HG02973 (cell line): ENCODE results near the gene RPS2.
"Not testable (repeated sequence)": the region's sequence is repeated elsewhere in the genome, so short reads cannot be mapped to it uniquely, and the experiment has no call there.

Experiments used
- ATAC-seq: cut with Tn5 transposase; IDR thresholded peaks from one replicate; pipeline ENCODE4 v1.9.1; 2021; ENCODE audit warnings: moderate library complexity; ENCODE audit not compliant: unreplicated experiment

The RPS2 gene

DNA sequence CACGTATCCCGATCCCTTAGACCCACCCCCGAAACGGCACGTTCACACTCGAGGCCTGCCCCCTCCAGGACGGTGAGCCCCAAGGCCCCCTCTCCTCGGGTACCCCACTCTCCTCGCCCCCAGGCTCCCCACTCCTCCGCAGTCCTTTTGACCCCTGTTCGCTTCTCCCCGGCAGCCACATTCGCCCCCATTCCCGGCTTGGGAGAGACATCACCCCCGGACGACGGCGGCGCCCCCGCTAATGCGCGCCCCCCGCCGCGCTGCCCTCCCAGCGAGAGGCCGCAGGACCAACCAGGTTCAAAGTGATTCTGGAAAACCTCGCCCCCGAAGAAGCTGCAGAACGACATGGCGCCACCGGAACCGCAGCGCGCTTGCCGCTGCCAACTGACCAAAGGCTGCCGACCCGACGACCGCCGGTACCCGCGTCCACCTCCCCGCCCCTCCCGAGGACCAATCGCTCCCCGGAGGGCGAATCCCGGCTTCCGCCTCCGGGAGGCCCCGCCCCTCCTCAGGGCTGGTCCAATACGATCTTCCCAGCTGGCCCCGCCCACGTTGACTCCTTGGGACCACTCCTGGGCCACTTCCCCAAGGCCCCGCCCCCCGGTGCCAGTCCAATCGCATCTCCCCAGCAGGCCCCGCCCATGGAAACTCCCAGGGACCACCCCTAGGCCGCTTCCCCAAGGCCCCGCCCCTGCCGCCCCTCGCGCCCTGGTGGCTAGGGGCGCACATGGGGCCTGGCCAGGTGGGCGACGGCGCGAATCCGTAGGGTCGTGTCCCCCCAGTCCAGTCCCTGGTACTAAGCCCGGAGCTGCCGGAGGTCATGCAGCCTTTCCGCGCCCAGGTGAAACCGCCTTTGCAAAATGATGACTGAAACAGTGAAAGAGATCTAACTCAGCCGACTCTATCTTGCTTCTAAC, 21.6 kb downstream of the RPS2 start, which contains the start of gene MSRB1:
Gene MSRB1, minus strand, starts transcription at position 390 of the 917 bp plus-strand sequence. Its CDS starts 43 bp downstream, at position 347.
- peak; percentile 83 for ATAC-seq

GRCh38 chr16:1942047-1942809, 22.4 kb downstream of the RPS2 start:
- ATAC-seq: no peak

DNA sequence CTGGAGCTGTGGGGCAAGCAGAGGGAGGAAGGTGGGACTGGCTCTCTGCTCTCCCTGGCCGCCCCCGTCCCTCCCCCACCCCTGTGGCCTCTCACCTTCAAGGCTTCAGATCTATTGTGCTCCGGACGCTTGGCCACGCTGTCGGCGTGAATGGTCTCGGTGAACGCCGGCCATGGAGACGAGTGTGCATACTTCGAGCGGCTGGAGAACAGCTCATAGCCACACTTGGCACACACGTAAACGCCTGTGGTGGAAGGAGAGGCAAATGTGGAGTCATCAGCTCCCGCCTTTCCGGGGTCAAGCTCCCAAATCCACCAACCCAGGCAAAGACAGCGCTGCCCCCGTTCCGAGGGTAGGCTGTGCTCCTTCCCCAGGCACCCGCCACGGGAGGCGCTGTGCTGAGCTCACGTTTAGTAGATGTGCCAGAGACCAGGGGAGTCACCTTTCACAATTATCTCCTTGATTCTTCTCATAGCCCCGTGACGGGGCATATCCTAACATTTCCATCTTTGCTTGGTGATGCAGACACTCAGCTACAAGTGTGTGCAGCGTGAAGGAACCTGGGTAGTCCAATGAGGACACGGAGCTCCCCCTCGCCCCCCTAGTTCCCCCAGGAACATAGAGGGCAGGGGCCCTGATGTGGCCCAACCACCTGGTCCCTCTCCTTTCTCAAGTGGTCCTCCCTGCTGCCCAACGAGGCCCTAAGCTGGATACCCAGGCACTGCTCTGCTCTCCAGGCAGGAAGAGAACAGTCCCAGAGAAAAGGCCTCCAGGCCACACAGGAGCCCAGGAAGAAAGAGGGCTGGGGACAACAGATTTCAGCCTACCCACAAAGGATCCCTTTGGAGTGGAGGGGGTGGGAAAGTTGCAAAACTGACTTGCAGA, 23.2 kb downstream of the RPS2 start:
- no peak for ATAC-seq

DNA sequence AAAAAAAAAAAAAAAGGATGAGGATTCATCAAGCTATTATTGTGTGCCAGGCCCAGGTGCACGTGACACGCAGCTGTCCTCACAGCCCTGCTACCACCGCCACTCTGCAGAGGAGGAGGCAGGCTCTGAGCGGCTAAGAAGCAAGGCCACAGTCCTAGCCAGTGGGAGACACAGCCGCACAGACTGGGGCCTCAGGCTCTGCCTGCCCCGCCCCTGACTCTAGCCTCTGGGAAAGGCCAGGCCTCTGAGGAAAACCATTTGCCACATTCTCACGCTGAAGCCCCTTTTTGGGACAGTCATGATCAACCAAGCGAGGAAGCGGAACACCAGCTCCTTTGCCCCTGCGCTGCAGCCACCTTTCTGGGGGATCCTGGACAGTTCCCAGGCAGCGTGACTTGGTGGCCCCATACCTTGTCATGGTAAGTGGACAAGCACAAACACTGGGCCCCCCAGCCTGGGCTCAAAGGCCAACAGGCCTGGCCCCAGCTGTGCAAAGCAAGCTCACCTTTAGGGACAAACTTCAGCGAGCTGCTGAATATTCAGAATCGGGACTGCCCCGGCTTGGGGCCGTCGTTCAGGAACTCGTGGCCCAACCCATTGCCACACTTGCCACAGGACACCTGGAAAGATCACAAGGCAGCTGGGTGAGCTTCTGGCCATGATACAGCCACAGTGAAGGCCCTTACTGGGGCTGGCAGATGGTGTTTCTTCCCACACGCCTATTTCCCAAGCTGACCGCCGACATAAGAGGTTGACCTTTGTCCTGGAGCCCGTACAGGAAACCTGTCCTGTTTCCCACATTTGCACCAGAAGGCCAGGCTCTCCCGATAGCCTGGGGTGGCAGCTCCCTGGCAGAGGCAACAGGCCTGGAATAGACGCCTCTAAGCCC, 24.1 kb downstream of the RPS2 start:
- no peak for ATAC-seq

DNA sequence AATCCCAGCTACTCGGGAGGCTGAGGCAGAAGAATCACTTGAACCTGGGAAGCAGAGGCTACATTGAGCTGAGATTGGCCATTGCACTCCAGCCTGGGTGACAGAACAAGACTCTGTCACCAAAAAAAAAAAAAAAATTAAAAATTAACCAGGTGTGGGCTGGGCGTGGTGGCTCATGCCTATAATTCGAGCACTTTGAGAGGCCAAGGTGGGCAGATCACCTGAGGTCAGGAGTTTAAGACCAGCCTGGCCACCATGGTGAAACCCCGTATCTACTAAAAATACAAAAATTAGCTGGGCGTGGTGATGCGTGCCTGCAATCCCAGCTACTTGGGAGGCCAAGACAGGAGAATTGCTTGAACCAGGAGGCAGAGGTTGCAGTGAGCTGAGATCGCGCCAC, 24.8 kb downstream of the RPS2 start:
- not testable (repeated sequence) for ATAC-seq

DNA sequence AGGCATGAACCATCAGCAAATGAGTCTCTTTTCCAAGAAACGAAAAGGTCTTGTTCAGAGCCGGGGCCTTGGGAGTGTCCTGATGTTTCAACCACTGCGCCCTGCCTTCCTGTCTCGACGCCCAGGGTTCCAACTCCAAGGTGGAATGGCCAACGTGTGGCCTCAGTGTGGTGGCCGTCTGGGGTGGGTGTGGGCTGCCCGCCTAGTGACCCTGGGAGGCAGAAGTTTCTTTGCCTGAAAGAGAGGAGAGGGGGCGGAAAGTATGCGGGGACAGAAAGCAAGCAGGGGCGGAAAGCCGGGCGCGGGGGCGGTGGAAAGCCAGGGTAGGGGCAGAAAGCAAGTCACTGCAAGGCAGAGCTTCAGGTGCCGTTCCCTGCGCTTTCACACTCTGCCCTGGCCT, 25.7 kb downstream of the RPS2 start:
- no peak for ATAC-seq

- ATAC-seq: no peak
Observed at GRCh38 chr16:1938316-1938715, 26.3 kb downstream of the RPS2 start.

GRCh38 chr16:1936945-1937479, 27.6 kb downstream of the RPS2 start:
- ATAC-seq: no peak

- ATAC-seq: no peak
Observed at GRCh38 chr16:1933097-1933661, 31.4 kb downstream of the RPS2 start.

GRCh38 chr16:1932050-1933028, 32.3 kb downstream of the RPS2 start:
- ATAC-seq: no peak

GRCh38 chr16:1930338-1930720, 34.3 kb downstream of the RPS2 start:
- ATAC-seq: no peak

DNA sequence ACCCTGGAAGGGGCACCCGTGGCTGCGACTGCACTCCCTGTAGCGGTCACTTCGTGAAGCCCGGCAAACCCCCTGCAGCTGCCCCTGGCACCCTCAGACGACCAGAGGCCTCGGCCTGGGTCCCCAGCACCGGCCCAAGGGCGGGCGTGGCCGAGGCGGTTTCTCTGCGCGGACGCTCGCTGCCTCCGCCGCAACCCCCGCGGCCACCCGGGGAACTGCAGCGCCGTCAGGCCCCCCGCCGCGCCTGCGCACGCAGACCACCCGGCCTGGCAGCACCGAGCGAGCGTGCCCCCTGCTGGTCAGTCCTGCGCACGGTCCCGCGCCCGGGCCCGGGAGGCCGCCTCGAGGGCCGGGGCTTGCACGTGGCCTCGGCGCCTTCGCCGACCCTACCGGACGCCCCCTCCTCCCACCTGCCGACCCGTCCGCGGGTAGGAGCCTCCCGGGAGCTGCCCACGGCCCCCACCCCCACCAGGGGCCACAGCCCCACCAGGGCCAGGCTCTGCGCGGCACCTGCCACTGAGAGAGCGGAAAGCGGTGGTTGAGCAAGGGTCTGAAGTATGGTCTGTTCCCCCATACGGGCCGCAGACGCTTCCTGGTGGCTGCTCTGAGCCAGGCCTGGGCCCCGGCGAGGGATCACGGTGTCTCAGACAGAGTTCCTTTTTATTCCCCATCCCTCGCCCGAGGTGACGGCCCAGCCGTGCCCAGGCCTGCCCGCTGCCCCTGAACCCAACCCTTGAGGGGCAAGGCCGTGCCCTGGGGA, 34.9 kb downstream of the RPS2 start:
- ATAC-seq: peak; percentile 78

DNA sequence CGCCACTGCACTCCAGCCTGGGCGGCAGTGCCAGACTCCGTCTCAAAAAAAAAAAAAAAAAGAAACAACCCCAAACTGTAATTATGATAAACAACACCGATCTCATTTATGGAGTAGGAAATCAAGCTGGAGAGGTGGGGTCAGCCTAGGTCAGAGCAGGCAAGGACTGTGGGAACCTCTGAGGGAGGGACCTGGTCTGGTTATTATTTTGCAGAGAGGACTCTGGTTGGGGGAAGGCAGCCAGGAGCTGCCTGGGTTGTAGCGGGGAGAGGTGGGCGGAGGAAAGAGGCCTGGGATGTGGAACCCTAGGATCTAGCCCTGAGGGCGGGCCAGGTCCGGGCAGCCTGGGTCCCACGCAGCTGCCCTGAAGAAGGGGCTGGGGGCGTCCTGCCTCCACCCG, 35.5 kb downstream of the RPS2 start:
- no peak for ATAC-seq

- ATAC-seq: no peak
Observed at GRCh38 chr16:1926271-1926670, 38.4 kb downstream of the RPS2 start.

DNA sequence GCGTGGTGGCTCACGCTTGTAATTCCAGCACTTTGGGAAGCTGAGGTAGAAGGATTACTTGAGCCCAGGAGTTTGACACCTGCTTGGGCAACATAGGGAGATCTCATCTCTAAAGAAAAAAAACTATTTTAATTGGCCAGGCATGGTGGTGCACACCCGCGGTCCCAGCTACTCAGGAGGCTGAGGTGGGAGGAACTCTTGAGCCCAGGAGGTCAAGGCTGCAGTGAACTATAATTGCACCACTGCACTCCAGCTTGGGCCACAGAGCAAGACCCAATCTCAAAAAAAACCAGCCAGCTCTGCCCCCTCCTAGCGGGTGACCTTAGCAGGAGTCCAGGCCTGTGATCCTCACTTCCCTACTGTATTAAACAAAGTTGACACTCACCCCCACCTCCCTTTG, 40.5 kb downstream of the RPS2 start:
- no peak for ATAC-seq

GRCh38 chr16:1923299-1924034, 41.2 kb downstream of the RPS2 start:
- no peak for ATAC-seq

DNA sequence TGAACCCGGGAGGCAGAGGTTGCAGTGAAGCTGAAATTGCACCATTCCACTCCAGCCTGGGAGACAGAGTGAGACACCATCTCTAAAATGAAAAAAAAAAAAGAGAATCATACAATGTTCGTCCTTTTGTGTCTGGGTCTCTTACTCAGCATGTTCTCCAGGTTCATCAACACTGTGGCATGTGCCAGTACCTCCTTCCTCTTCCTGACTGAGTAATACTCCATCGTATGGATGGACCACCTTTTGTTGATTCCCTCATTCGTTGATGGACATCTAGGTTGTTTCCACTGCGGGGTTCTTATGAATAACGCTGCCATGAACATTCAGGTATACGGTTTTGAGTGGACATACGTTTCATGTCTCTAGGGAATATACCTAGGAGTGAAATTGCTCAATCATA, 42.3 kb downstream of the RPS2 start:
- no peak for ATAC-seq
